ENCODE results near the gene GALNT5. TPM values are rescaled to one million over a fixed set of nuclear protein-coding genes. Genes with fewer than 3 reads are reported as not detected.

The GALNT5 gene
- total and polyA plus RNA-seq, 10 of the 15 experiments (the other 5 are each of a cell fraction or from before 2014, with no cell fraction given), result under 0.01 to 0.25 (median 0.03) TPM; not detected in 4

- in situ Hi-C loops (cut with MboI) (no loop called here), intact Hi-C loops (cut with micrococcal nuclease; ENCODE audit: unreplicated experiment) (no loop called here)
- no peaks in the 10 kb centered on the region for H3K27me3 ChIP-seq (replicated peaks in 1 of 2; ENCODE audit: control insufficient read depth in 2 of 2, insufficient read depth in 2 of 2, low read length in 1 of 2)
- TF ChIP-seq WRNIP1 (IDR thresholded peaks at IDR 0.05; ENCODE audit: borderline replicate concordance, low read depth, low read length), result no peak
- TF ChIP-seq HCFC1 (IDR thresholded peaks at IDR 0.05; ENCODE audit: low read length), result no peak
- TF ChIP-seq HDAC2 (IDR thresholded peaks at IDR 0.05), result no peak
- no peak for TF ChIP-seq RAD51 (IDR thresholded peaks at IDR 0.05)
- TF ChIP-seq TCF7 (IDR thresholded peaks at IDR 0.05; ENCODE audit: borderline replicate concordance), result no peak
- no peak for TF ChIP-seq KDM1A (IDR thresholded peaks at IDR 0.05; ENCODE audit: borderline replicate concordance)
- ChIA-PET CTCF (interaction anchor here (0.9 to 5.0 kb wide), 7 partner anchors 10 to 217 kb away, joined by 3 to 76 read pairs (median 4); no protein-coding TSS in a partner anchor), RAD21 (ENCODE audit: unreplicated experiment) (no interaction called here), SMC1A (ENCODE audit: uncharacterized antibody, unreplicated experiment) (interaction anchor here (0.8 to 3.2 kb wide), 10 partner anchors 9 to 76 kb away, joined by 3 to 18 read pairs (median 3); no protein-coding TSS in a partner anchor), POLR2A (no interaction called here)
- no peaks in the 10 kb centered on the region for H4K20me1 ChIP-seq (ENCODE audit: control insufficient read depth, insufficient read depth)
- no peak overlapping the region for H3K9ac ChIP-seq (ENCODE audit: control insufficient read depth, insufficient read depth, low read length)
- FAIRE-seq (no peak), DNase-seq (ENCODE audit: low read depth, low spot score) (no peak), ATAC-seq (no peak)
- peaks cover 21% of the 10 kb centered on the region; the same call in 2 of the 3 replicates for H3K9me3 ChIP-seq (replicated peaks; ENCODE audit: control insufficient read depth, insufficient read depth, low read length)
- BruUV-seq (replicated peaks), result no TSS peak
- WGBS (ENCODE audit: insufficient coverage, insufficient replicate concordance, low lambda C conversion rate, missing lambda C conversion rate), result 97% methylated on average over 2 of the region's 2 CpGs
- no peak overlapping the region for H3K4me2 ChIP-seq (ENCODE audit: control insufficient read depth, insufficient read depth)
- H3K79me2 ChIP-seq (ENCODE audit: control insufficient read depth, insufficient read depth, low read length), result no peaks in the 10 kb centered on the region
- H3K36me3 ChIP-seq (ENCODE audit: control insufficient read depth in 2 of 2, insufficient read depth in 2 of 2, low read length in 1 of 2), result no peaks in the 10 kb centered on the region
- H3K4me1 ChIP-seq (ENCODE audit: control insufficient read depth, insufficient read depth, low read length), result no peaks in the 10 kb centered on the region
- H3K27ac ChIP-seq (ENCODE audit: control insufficient read depth, insufficient read depth), result no peak overlapping the region
- H2AFZ ChIP-seq (ENCODE audit: control insufficient read depth, low read depth, low read length), result no peak overlapping the region
- H3K4me3 ChIP-seq, result no peak overlapping the region
These were observed 88.3 kb downstream of the GALNT5 start for GRCh38 chr2:157345647-157346389.

GRCh38 chr2:157348291-157348921, 90.9 kb downstream of the GALNT5 start:
- POLR2A ChIA-PET, result no interaction called here
- TF ChIP-seq DPF2 (IDR thresholded peaks at IDR 0.05) (no peak), ATF3 (IDR thresholded peaks at IDR 0.05; ENCODE audit: borderline replicate concordance, extremely low read depth, low read depth, low read length) (no peak), USF1 (IDR thresholded peaks at IDR 0.05; ENCODE audit: borderline replicate concordance, extremely low read length, insufficient read depth, low read depth, low read length) (no peak), NR2C1 (IDR thresholded peaks at IDR 0.05) (no peak), REST (IDR thresholded peaks at IDR 0.05; ENCODE audit: low read depth, low read length) (no peak)

More at GRCh38 chr2:157348291-157348921, 90.9 kb downstream of the GALNT5 start:
- Histone ChIP-seq H3K79me2 (ENCODE audit: control insufficient read depth, insufficient read depth, low read length) (no peaks in the 10 kb centered on the region), H3K36me3 (ENCODE audit: control insufficient read depth in 2 of 2, insufficient read depth in 2 of 2, low read length in 1 of 2) (no peaks in the 10 kb centered on the region), H3K27me3 (replicated peaks in 1 of 2; ENCODE audit: control insufficient read depth in 2 of 2, insufficient read depth in 2 of 2, low read length in 1 of 2) (no peaks in the 10 kb centered on the region), H3K9me3 (replicated peaks; ENCODE audit: control insufficient read depth, insufficient read depth, low read length) (peaks cover 18% of the 10 kb centered on the region; the same call in 2 of the 3 replicates), H2AFZ (ENCODE audit: control insufficient read depth, low read depth, low read length) (no peak overlapping the region), H3K4me2 (ENCODE audit: control insufficient read depth, insufficient read depth) (no peak overlapping the region), H3K27ac (ENCODE audit: control insufficient read depth, insufficient read depth) (no peak overlapping the region), H4K20me1 (ENCODE audit: control insufficient read depth, insufficient read depth) (no peaks in the 10 kb centered on the region), H3K4me1 (ENCODE audit: control insufficient read depth, insufficient read depth, low read length) (no peaks in the 10 kb centered on the region), H3K9ac (ENCODE audit: control insufficient read depth, insufficient read depth, low read length) (no peak overlapping the region), H3K4me3 (no peak overlapping the region)
- DNase-seq (ENCODE audit: low read depth, low spot score), result no peak
- intact Hi-C loops (cut with micrococcal nuclease; ENCODE audit: unreplicated experiment) (no loop called here), in situ Hi-C loops (cut with MboI) (no loop called here)
- RAD21 ChIA-PET (ENCODE audit: unreplicated experiment), result no interaction called here
- ATAC-seq, result no peak
- CTCF ChIA-PET, result interaction anchor here (0.6 to 5.0 kb wide), 7 partner anchors 12 to 248 kb away, joined by 3 to 76 read pairs (median 3); partner anchors contain the start of gene ERMN
- WGBS (ENCODE audit: insufficient coverage, insufficient replicate concordance, low lambda C conversion rate, missing lambda C conversion rate), result 94% methylated on average over 3 of the region's 3 CpGs
- no TSS peak for BruUV-seq (replicated peaks)
- SMC1A ChIA-PET (ENCODE audit: uncharacterized antibody, unreplicated experiment), result interaction anchor here (1.4 to 3.2 kb wide), 7 partner anchors 10 to 144 kb away, joined by 3 to 18 read pairs (median 4); no protein-coding TSS in a partner anchor
- no peak for FAIRE-seq

Measured in GM12878 (cell line).